ENCODE data around the gene MAPK10.
"Not testable (repeated sequence)": the region's sequence is repeated elsewhere in the genome, so short reads cannot be mapped to it uniquely, and the experiment has no call there.

MAPK10 gene

DNA sequence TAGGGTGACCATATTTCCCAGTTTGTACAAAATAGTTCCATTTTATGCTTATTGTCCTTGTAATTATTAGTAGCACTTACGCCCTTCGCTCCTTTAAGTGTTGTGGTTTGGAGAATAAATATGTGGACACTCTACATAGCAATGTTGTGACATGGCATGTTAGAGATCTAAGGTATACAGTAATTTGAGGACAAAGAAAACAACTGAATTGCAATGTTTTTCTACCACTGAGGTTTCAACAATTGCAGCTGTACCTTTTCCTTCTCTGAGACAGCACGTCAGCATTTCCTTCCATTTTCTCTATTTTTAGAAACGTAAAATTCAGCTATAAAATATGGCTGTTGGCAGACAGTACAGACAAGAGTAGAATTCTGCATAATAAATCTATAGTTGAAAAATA lies 323.1 kb downstream of the MAPK10 start:
- DNase-seq (ENCODE audit: low read depth, low spot score), result no peak
- H3K9ac ChIP-seq (ENCODE audit: insufficient read length), result no peak overlapping the region
- TF ChIP-seq FOXP2 (optimal IDR thresholded peaks at IDR 0.05; ENCODE audit: control extremely low read depth, extremely low read length, insufficient read depth) (no peak), POLR2AphosphoS5 (IDR thresholded peaks at IDR 0.05; ENCODE audit: borderline replicate concordance, low read depth, low read length) (no peak), EZH2 (IDR thresholded peaks at IDR 0.05) (no peak)
- H3K4me3 ChIP-seq, result no peak overlapping the region
- no peaks in the 10 kb centered on the region for H3K9me3 ChIP-seq (ENCODE audit: low read depth, low read length)
- H3K27ac ChIP-seq, result 0 out of 2 replicates have a peak overlapping the region, but pooled peaks have one; percentile 7
- H3K36me3 ChIP-seq (ENCODE audit: insufficient read depth, low read length), result no peaks in the 10 kb centered on the region

DNA sequence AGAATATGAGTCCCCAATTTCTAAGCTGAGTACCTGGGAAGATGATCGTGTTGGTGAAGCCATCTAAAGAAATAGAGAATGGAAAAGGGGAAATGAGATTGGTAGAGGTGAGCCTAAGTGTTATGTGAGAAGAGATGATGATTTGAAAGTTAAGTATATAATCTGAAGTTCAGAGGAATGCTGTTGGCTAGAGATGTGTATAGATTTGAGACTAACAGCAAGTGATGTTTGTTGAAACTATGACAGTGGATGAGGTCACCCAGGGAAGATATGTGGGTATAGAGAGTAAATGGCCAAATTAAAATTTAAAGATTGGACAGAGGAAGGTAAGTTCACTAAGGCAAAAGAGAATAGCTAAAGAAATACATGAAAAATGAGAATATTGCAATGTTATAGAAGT lies 324.2 kb downstream of the MAPK10 start:
- H3K36me3 ChIP-seq (ENCODE audit: insufficient read depth, low read length), result no peaks in the 10 kb centered on the region
- no peak for DNase-seq (ENCODE audit: low read depth, low spot score)
- TF ChIP-seq POLR2AphosphoS5 (IDR thresholded peaks at IDR 0.05; ENCODE audit: borderline replicate concordance, low read depth, low read length) (no peak), FOXP2 (optimal IDR thresholded peaks at IDR 0.05; ENCODE audit: control extremely low read depth, extremely low read length, insufficient read depth) (no peak), EZH2 (IDR thresholded peaks at IDR 0.05) (no peak)
- H3K9me3 ChIP-seq (ENCODE audit: low read depth, low read length), result no peaks in the 10 kb centered on the region
- H3K9ac ChIP-seq (ENCODE audit: insufficient read length), result no peak overlapping the region
- H3K27ac ChIP-seq, result no peak overlapping the region
- no peak overlapping the region for H3K4me3 ChIP-seq

DNA sequence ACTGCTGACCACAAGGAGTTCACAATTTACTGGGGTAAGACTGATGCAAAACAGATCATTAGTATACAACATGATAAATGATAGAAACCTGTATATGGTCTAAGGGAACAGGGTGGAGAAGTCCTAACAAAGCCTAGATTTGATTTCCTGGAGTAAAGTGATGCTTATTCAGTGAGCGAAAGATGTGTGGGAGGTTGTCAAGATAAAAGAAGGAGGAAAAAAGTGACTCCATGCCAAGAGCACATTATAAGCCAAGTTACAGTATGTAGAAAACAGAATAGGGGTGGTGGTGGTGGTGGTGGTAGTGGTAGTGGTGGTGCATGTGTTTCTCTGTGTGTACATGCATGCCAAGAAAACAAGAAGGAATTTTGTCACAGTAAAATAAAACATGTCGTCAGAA lies 325.2 kb downstream of the MAPK10 start:
- H3K36me3 ChIP-seq (ENCODE audit: insufficient read depth, low read length), result no peaks in the 10 kb centered on the region
- H3K27ac ChIP-seq, result no peak overlapping the region
- TF ChIP-seq POLR2AphosphoS5 (IDR thresholded peaks at IDR 0.05; ENCODE audit: borderline replicate concordance, low read depth, low read length), result no peak
- no peak for TF ChIP-seq EZH2 (IDR thresholded peaks at IDR 0.05)
- no peak for TF ChIP-seq FOXP2 (optimal IDR thresholded peaks at IDR 0.05; ENCODE audit: control extremely low read depth, extremely low read length, insufficient read depth)
- DNase-seq (ENCODE audit: low read depth, low spot score), result no peak
- H3K9me3 ChIP-seq (ENCODE audit: low read depth, low read length), result no peaks in the 10 kb centered on the region
- H3K4me3 ChIP-seq, result no peak overlapping the region
- no peak overlapping the region for H3K9ac ChIP-seq (ENCODE audit: insufficient read length)

DNA sequence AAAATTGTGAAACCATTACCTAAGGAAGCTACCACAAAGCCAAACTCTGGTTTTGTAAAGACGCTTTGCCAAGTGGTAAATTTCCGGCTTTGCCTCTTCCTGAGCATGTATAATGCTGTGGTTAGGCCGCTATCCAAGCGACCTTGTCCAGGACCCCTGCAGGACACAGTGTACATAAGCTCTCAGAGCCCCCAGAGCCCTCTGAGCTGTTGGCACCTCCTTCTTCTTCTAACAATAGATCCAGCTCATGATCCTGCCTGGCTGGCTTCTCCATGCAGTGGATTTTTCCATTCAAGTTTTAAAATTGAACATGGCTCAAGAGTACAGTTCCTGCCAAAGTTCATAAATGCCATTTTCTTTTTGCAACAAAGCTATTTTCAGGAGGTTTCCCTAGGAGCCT lies 326.7 kb downstream of the MAPK10 start:
- peak overlapping the region; percentile 4; the same call in 1 of the 2 replicates for H3K4me3 ChIP-seq
- peak overlapping the region; percentile 4; the same call in 1 of the 2 replicates for H3K27ac ChIP-seq
- TF ChIP-seq FOXP2 (optimal IDR thresholded peaks at IDR 0.05; ENCODE audit: control extremely low read depth, extremely low read length, insufficient read depth) (no peak), EZH2 (IDR thresholded peaks at IDR 0.05) (no peak), POLR2AphosphoS5 (IDR thresholded peaks at IDR 0.05; ENCODE audit: borderline replicate concordance, low read depth, low read length) (no peak)
- no peak for DNase-seq (ENCODE audit: low read depth, low spot score)
- H3K36me3 ChIP-seq (ENCODE audit: insufficient read depth, low read length), result no peaks in the 10 kb centered on the region
- H3K9ac ChIP-seq (ENCODE audit: insufficient read length), result no peak overlapping the region
- no peaks in the 10 kb centered on the region for H3K9me3 ChIP-seq (ENCODE audit: low read depth, low read length)

- Histone ChIP-seq H3K9me3 (ENCODE audit: low read depth, low read length) (no peaks in the 10 kb centered on the region), H3K9ac (ENCODE audit: insufficient read length) (no peak overlapping the region), H3K27ac (peak overlapping the region; percentile 4; the same call in 1 of the 2 replicates), H3K4me3 (peak overlapping the region; percentile 4; the same call in 1 of the 2 replicates), H3K36me3 (ENCODE audit: insufficient read depth, low read length) (no peaks in the 10 kb centered on the region)
- TF ChIP-seq EZH2 (IDR thresholded peaks at IDR 0.05), result no peak
- no peak for DNase-seq (ENCODE audit: low read depth, low spot score)
Observed at GRCh38 chr4:86032476-86033022, 327.3 kb downstream of the MAPK10 start.

DNA sequence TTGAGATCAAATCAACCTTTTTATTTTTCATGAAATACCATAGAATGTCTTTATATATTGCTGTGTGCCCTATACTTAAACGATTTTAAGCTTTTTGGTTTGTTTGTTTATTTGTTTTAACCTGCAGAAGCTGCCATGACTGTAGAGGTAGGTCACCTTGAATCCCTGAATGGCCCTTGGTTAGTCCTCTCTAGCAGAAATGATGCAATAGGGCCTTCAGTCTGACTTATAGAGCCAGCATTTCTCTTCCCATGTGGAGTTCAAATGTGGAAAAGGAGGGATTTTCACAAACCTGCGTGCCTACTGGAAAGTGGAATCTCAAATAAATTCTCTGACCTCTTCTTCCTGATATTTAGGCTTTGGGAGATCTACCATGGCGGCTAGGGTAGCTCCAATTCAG lies 327.9 kb downstream of the MAPK10 start:
- no peaks in the 10 kb centered on the region for H3K36me3 ChIP-seq (ENCODE audit: insufficient read depth, low read length)
- no peak overlapping the region for H3K4me3 ChIP-seq
- H3K9ac ChIP-seq (ENCODE audit: insufficient read length), result no peak overlapping the region
- no peak for DNase-seq (ENCODE audit: low read depth, low spot score)
- no peak overlapping the region for H3K27ac ChIP-seq
- no peaks in the 10 kb centered on the region for H3K9me3 ChIP-seq (ENCODE audit: low read depth, low read length)
- TF ChIP-seq FOXP2 (optimal IDR thresholded peaks at IDR 0.05; ENCODE audit: control extremely low read depth, extremely low read length, insufficient read depth) (no peak), EZH2 (IDR thresholded peaks at IDR 0.05) (no peak), POLR2AphosphoS5 (IDR thresholded peaks at IDR 0.05; ENCODE audit: borderline replicate concordance, low read depth, low read length) (no peak)

DNA sequence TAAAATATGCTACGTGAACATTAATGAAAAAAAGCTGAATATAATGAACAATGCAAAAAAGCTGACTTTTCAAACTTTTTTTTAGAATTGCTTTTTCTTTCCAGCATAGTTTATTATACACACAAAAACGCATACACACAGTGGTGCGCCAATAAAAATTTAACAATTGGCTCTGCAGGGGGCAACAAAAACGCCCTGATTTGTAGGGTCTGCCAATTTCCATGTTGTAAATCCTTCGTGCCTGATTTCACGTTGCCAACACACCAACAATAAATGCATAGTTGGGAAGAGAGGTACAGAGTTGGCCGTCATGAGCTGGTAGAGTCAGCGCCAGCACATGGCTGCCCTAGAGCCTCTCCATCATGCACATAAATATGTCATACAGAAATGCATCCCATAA lies 333.1 kb downstream of the MAPK10 start:
- TF ChIP-seq FOXP2 (optimal IDR thresholded peaks at IDR 0.05; ENCODE audit: control extremely low read depth, extremely low read length, insufficient read depth), result peak; percentile 52
- no peak for TF ChIP-seq EZH2 (IDR thresholded peaks at IDR 0.05)
- Histone ChIP-seq H3K36me3 (ENCODE audit: insufficient read depth, low read length) (no peaks in the 10 kb centered on the region), H3K27ac (peak overlapping the region; percentile 47), H3K4me3 (peak overlapping the region; percentile 11; the same call in 1 of the 2 replicates), H3K9me3 (ENCODE audit: low read depth, low read length) (no peaks in the 10 kb centered on the region), H3K9ac (ENCODE audit: insufficient read length) (no peak overlapping the region)
- no peak for DNase-seq (ENCODE audit: low read depth, low spot score)

GRCh38 chr4:86021671-86022070 lies 338.2 kb downstream of the MAPK10 start:
- H3K27ac ChIP-seq; H3K9ac ChIP-seq (ENCODE audit: insufficient read length); H3K36me3 ChIP-seq (ENCODE audit: insufficient read depth, low read length); DNase-seq (ENCODE audit: low read depth, low spot score); H3K9me3 ChIP-seq (ENCODE audit: low read depth, low read length); H3K4me3 ChIP-seq: not testable (repeated sequence)

GRCh38 chr4:86019906-86020305 lies 339.9 kb downstream of the MAPK10 start:
- H3K9ac ChIP-seq (ENCODE audit: insufficient read length), result no peak overlapping the region
- no peak for DNase-seq (ENCODE audit: low read depth, low spot score)
- no peak overlapping the region for H3K4me3 ChIP-seq
- no peaks in the 10 kb centered on the region for H3K36me3 ChIP-seq (ENCODE audit: insufficient read depth, low read length)
- TF ChIP-seq FOXP2 (optimal IDR thresholded peaks at IDR 0.05; ENCODE audit: control extremely low read depth, extremely low read length, insufficient read depth), result no peak
- no peak for TF ChIP-seq POLR2AphosphoS5 (IDR thresholded peaks at IDR 0.05; ENCODE audit: borderline replicate concordance, low read depth, low read length)
- TF ChIP-seq EZH2 (IDR thresholded peaks at IDR 0.05), result no peak
- no peak overlapping the region for H3K27ac ChIP-seq
- no peaks in the 10 kb centered on the region for H3K9me3 ChIP-seq (ENCODE audit: low read depth, low read length)

Data from SK-N-MC (cell line).